Activated naive CD8-positive, alpha-beta T cell treated with anti-CD3 and anti-CD28 coated beads, Interleukin-2, amount 50 U/mL, for 24 hours (primary cell): ENCODE results near the gene NEUROG1.

Source experiments
- ATAC-seq: fragments of 150-1000 bp; cut with Tn5 transposase; one replicate; pipeline ENCODE4 v1.10.0; 2021
- DNase-seq: peaks from one replicate; pipeline ENCODE4 v3.0.0; 2021
- H3K27ac Mint-ChIP-seq: one replicate; pipeline ENCODE4 v1.8.0; 2021; ENCODE audit warnings: mild to moderate bottlenecking, mixed read lengths
- H3K27me3 Mint-ChIP-seq: one replicate; pipeline ENCODE4 v1.8.0; 2021; ENCODE audit warnings: mixed read lengths
- H3K36me3 Mint-ChIP-seq: one replicate; pipeline ENCODE4 v1.8.0; 2021; ENCODE audit warnings: low read depth, mixed read lengths
- H3K4me1 Mint-ChIP-seq: one replicate; pipeline ENCODE4 v1.8.0; 2021; ENCODE audit warnings: mixed read lengths
- H3K4me3 Mint-ChIP-seq: one replicate; pipeline ENCODE4 v1.8.0; 2021; ENCODE audit warnings: mild to moderate bottlenecking, moderate library complexity, mixed read lengths
- H3K9me3 Mint-ChIP-seq: one replicate; pipeline ENCODE4 v1.8.0; 2021; ENCODE audit warnings: mixed read lengths

Gene NEUROG1, protein sequence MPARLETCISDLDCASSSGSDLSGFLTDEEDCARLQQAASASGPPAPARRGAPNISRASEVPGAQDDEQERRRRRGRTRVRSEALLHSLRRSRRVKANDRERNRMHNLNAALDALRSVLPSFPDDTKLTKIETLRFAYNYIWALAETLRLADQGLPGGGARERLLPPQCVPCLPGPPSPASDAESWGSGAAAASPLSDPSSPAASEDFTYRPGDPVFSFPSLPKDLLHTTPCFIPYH

DNA sequence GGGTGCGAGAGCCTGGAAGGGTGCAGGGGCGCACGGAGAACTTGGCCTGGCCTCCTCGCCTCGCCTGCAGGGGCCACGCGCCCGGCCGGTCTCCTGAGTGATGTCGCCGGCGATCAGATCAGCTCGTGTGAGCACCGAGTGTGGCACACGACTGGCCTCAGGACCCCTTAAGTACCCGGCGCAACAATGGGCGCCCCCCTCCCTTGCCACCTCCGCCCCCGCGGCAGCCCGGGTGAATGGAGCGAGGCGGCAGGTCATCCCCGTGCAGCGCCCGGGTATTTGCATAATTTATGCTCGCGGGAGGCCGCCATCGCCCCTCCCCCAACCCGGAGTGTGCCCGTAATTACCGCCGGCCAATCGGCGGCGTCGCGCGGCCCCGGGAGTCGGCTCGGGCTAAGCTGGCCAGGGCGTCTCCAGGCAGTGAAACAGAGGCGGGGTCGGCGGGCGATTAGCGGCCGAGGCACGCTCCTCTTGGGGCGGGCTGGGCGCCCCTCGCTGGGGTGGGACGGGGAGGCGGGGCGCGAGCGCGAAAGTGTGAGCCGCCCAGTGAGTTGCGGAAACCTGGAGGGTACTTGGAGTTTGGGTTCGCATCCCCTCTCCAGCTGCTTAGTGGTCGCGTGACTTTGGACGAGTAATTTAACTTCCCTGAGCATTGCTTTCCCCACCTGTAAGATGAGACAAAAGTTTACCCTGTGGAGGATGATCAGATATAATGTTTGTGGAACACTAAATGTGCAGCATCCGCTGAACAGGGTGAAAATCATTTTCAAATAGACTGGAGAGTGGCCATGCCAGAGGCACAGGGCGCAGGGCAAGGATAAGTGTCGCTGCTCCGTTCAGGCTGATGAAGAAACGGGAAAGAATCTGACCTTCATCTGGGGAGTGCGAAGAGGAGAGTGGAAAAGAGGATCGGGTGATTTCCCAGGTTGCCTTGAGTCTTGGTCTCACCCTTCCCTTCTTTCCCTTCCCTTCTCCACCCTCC, at the start of gene NEUROG1:
NEUROG1 (minus strand) TSS at position 145 of the 982 bp plus-strand sequence. CDS start 274 bp downstream, outside the sequence.
- no peaks in the 10 kb centered on the region for H3K36me3 Mint-ChIP-seq
- H3K4me1 Mint-ChIP-seq: peaks cover 2% of the 10 kb centered on the region
- no peak within 1 kb of the TSS for H3K4me3 Mint-ChIP-seq
- peaks cover 79% of the 10 kb centered on the region for H3K27me3 Mint-ChIP-seq
- ATAC-seq: no peak
- DNase-seq: peak; percentile 8
- no peak within 1 kb of the TSS for H3K27ac Mint-ChIP-seq
- H3K9me3 Mint-ChIP-seq: no peaks in the 10 kb centered on the region

DNA sequence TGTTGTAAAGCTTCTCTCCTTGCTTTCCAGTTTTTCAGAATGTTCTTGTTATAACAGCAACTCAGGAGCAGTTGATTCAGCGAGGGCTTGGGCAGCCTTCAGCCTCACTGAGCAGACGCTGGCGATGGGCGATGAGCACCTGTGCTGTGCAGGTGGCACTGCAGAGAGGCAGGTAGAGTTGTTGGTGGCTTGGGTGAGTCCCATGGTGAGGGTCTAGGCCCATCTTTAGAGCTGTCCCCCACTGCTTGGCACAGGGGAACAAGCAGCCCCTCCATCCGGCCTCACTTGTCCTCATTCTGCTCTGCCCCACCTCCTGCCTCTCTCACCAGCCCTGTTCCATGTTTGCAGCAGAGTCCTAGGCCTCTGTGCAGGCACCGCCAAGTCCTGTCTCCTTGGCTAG, 49.2 kb upstream of the NEUROG1 start:
- DNase-seq: no peak
- Mint-ChIP-seq H3K36me3 (no peaks in the 10 kb centered on the region), H3K27me3 (peaks cover 15% of the 10 kb centered on the region), H3K4me3 (no peak overlapping the region), H3K9me3 (no peaks in the 10 kb centered on the region), H3K4me1 (no peaks in the 10 kb centered on the region), H3K27ac (no peak overlapping the region)
- ATAC-seq: no peak

DNA sequence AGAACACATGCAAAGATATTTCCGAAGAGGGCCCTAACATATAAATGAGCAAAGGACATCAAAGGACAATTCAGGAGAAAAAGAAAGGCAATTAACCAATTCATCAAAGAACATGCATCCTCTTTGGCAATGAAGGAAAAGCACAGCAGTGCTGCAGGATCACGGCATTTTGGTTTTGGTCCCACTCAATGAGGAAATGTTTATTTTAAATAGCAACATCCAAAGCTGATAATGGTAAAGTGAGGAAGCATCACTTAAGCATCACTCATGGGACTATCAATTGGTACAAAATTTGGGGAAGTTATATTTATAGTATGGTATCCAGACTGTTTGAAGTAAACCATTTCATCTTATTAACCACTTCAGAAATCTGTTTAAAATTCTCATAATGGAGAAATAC, 48.5 kb upstream of the NEUROG1 start:
- H3K4me3 Mint-ChIP-seq: no peak overlapping the region
- H3K9me3 Mint-ChIP-seq: no peaks in the 10 kb centered on the region
- peaks cover 20% of the 10 kb centered on the region for H3K27me3 Mint-ChIP-seq
- no peak for DNase-seq
- no peak for ATAC-seq
- H3K36me3 Mint-ChIP-seq: no peaks in the 10 kb centered on the region
- H3K27ac Mint-ChIP-seq: no peak overlapping the region
- H3K4me1 Mint-ChIP-seq: no peaks in the 10 kb centered on the region

DNA sequence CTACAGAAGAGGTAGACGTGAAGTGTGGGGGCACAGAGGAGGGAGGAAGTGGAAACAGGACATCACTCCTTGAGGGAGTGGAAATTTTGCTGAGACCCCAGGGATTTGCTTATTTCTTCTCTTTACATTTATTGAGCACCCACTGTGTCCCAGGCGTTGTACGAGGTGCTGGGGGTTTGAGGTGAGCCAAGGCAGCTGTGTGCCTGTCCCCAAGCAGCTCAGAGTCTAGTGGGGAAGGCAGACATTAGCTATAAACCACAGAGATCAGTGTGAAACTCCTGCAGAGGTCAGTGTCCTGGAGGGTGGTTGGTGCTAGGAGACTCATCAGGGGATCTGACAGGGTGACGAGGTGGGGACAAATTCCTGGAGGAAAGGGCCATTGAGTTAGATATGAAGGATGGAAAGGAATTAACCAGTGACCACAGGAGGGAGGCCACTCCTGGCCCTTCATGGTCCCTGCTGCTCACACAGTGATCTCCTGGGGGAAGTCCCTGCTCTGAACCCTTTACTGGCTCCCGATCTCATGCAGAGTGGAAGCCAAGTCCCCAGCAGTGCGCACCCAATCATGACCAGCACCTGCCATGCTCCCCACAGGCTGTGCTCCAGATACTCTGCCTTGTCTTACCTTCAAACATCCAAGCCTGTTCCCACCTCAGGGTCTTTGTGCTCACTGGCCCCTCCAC, 46.5 kb upstream of the NEUROG1 start:
- DNase-seq: no peak
- no peak for ATAC-seq
- Mint-ChIP-seq H3K4me1 (no peaks in the 10 kb centered on the region), H3K27me3 (peaks cover 36% of the 10 kb centered on the region), H3K27ac (no peak overlapping the region), H3K36me3 (no peaks in the 10 kb centered on the region), H3K4me3 (no peak overlapping the region), H3K9me3 (no peaks in the 10 kb centered on the region)

DNA sequence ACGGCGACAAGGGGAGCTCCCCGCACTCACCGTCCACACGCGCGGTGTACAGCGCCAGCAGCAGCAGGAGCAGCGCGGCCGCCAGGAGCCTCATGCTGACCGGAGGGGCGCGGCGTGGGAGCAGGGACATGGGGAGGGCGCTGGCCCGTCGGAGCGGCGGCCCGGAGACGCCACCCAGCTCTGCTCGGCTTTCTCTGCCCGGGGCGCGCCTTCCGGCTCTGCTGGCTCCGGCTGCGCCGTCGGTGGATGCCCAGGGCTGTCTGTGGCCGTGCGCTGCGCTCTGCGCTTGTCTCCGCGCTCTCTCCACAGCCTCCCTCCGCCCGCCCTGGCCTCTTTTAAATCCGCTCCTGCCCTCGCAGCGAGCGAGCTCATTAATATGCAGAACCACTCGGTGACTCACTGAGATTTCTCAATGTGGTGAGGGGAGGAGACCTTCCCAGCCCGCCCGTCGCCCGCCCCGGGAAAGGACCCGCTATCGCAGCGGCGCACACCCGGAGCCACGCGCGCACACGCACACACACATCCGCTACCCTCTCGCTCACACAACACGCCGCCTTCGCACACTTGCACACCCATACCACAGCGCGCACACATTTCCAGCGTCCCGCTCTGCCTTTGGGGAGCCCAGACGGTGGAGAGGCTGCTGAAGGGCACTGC, 43.0 kb upstream of the NEUROG1 start, which contains the start of gene CXCL14:
CXCL14 (minus strand) TSS at position 307 of the 657 bp plus-strand sequence; CDS start at position 94, 213 bp downstream.
- Mint-ChIP-seq H3K4me3 (no peak within 1 kb of the TSS), H3K36me3 (no peaks in the 10 kb centered on the region), H3K4me1 (no peaks in the 10 kb centered on the region), H3K27ac (no peak within 1 kb of the TSS), H3K9me3 (no peaks in the 10 kb centered on the region), H3K27me3 (peaks cover 45% of the 10 kb centered on the region)
- DNase-seq: peak; percentile 27
- ATAC-seq: peak; percentile 63

DNA sequence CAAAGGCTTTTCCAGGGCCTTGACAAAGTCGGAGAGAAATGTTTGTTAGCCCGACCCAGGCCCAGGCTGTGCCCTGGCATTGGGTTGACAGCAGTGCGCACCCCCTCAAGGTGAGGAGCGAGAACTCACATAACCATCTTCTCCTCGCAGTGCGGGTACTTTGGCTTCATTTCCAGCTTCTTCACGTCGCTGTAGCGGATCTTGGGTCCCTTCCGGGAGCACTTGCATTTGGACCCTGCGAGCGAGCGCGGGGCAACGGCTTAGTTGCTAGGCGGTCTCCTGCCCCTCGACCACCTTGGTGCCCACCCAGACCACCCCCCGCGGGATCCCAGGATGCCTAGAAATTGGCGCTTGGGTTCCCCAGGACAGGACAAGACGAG, 42.5 kb upstream of the NEUROG1 start:
- no peak overlapping the region for H3K4me3 Mint-ChIP-seq
- ATAC-seq (no peak), DNase-seq (no peak)
- no peaks in the 10 kb centered on the region for H3K4me1 Mint-ChIP-seq
- no peak overlapping the region for H3K27ac Mint-ChIP-seq
- no peaks in the 10 kb centered on the region for H3K9me3 Mint-ChIP-seq
- peaks cover 45% of the 10 kb centered on the region for H3K27me3 Mint-ChIP-seq
- H3K36me3 Mint-ChIP-seq: no peaks in the 10 kb centered on the region

DNA sequence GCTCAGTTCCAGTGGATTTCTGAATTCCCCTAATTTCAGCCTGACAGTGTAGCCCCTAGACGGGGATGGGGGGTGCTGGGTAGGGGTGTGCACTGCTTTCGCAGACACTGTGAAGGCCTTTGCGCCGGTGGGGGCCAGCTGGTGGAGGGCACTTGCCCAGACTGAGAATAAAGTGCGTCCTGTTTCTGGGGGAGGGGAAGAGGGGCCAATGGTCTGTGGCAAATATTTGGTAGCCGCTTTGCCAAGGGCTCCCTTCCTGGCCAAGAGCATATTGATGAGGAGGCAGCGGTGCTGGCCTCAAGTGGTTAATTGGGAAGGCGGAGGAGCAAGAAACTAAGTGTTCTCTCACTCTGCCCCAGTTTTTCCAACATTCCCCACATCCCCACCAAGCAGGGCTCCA, 41.7 kb upstream of the NEUROG1 start:
- H3K27me3 Mint-ChIP-seq: peaks cover 41% of the 10 kb centered on the region
- H3K4me1 Mint-ChIP-seq: no peaks in the 10 kb centered on the region
- H3K9me3 Mint-ChIP-seq: no peaks in the 10 kb centered on the region
- no peaks in the 10 kb centered on the region for H3K36me3 Mint-ChIP-seq
- H3K4me3 Mint-ChIP-seq: no peak overlapping the region
- DNase-seq (no peak), ATAC-seq (no peak)
- no peak overlapping the region for H3K27ac Mint-ChIP-seq

DNA sequence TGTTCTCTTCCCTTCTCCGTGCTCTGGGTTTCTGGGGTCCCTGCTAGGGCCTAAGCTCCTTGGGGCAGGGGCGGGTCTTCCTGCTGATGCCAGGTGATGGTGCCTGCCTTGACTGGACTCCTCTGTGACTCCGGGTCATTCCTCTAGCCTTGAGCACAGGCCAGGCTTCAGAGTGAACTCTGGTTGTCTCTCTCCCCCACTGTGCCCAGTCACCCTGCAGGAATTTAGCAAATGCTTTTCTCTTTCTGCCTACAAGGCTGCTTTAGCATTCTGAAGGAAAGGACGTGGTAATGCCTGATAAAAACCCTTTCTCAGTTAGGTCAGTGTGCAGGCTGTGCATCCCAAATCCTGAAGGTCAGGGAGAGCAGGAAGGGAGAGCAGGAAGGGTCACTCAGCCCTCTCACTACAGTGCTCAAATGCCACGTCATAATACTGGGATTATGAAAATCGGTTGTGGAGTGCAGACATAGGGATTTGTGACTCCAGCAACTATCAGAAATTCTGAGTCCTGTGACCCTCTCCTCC, 40.4 kb upstream of the NEUROG1 start:
- DNase-seq: no peak
- Mint-ChIP-seq H3K9me3 (no peaks in the 10 kb centered on the region), H3K4me1 (no peaks in the 10 kb centered on the region), H3K27ac (no peak overlapping the region), H3K4me3 (no peak overlapping the region), H3K36me3 (no peaks in the 10 kb centered on the region), H3K27me3 (peaks cover 36% of the 10 kb centered on the region)
- no peak for ATAC-seq

DNA sequence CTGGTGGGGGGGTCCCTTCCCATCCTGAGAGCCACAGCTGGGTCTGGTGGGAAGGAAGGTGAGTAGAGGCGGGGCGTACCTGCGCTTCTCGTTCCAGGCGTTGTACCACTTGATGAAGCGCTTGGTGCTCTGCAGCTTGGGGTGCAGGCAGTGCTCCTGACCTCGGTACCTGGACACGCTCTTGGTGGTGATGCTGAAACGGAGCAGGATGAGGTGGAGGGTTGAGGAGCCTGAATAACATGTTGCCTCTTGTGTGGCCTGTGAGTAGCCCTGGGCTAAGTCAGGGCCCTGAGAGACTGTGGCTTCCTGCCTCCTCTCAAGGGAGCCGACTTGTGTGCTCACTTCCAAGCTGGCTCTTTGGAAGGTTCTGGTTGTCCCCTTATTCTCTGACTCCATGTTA, 38.7 kb upstream of the NEUROG1 start:
- ATAC-seq (no peak), DNase-seq (no peak)
- H3K27me3 Mint-ChIP-seq: peaks cover 28% of the 10 kb centered on the region
- no peak overlapping the region for H3K27ac Mint-ChIP-seq
- H3K4me3 Mint-ChIP-seq: no peak overlapping the region
- no peaks in the 10 kb centered on the region for H3K9me3 Mint-ChIP-seq
- H3K36me3 Mint-ChIP-seq: no peaks in the 10 kb centered on the region
- H3K4me1 Mint-ChIP-seq: no peaks in the 10 kb centered on the region

DNA sequence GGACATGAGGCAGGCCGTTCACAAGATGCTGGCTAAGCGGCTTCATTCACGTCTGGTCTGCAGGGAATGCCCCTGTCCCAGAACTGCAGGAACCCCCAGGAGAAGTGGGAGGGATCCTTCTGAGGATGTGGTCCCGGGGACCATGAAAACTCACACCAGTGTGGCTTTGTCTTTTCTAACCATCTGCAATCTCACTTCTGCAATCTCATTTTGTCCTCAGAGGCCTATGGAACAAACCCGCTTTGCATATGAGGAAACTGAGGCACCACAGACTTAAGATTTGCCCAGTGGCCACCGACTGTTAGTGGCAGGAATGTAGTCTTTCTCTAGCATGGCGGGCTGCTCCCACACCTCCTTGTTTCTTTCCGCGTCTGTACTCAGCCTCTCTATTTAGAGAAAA, 36.1 kb upstream of the NEUROG1 start:
- H3K4me3 Mint-ChIP-seq: no peak overlapping the region
- H3K27ac Mint-ChIP-seq: no peak overlapping the region
- ATAC-seq (no peak), DNase-seq (no peak)
- H3K4me1 Mint-ChIP-seq: no peaks in the 10 kb centered on the region
- no peaks in the 10 kb centered on the region for H3K36me3 Mint-ChIP-seq
- peaks cover 6% of the 10 kb centered on the region for H3K27me3 Mint-ChIP-seq
- H3K9me3 Mint-ChIP-seq: no peaks in the 10 kb centered on the region

DNA sequence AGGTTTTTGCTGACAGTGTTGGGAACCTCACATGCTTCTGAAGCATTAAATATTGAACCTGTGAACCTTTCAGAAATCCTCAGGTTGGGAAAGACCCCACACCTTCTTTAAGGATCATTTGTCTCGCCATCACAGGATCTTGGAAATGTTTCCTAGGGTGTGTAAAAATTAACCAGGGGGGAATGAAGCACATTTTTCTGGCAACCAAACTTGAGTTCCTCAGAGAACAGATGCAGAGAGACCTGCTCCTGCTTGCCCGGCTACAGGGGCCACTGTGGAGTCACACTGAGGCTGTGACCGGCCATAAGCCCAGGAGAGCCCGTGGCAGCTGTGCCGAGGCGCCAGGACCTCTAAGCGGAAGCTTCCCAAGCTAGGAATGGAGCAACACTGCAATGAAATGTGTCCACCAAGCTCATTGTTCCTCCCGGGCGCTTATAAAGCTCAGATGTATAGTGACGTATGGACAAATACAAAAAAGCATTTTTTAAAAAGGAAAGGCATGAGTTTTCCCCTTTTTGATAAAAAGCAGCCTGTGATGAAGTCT, 35.4 kb upstream of the NEUROG1 start:
- H3K36me3 Mint-ChIP-seq: no peaks in the 10 kb centered on the region
- H3K27me3 Mint-ChIP-seq: peaks cover 4% of the 10 kb centered on the region
- H3K4me3 Mint-ChIP-seq: no peak overlapping the region
- H3K4me1 Mint-ChIP-seq: no peaks in the 10 kb centered on the region
- H3K27ac Mint-ChIP-seq: no peak overlapping the region
- H3K9me3 Mint-ChIP-seq: no peaks in the 10 kb centered on the region
- no peak for ATAC-seq
- no peak for DNase-seq

DNA sequence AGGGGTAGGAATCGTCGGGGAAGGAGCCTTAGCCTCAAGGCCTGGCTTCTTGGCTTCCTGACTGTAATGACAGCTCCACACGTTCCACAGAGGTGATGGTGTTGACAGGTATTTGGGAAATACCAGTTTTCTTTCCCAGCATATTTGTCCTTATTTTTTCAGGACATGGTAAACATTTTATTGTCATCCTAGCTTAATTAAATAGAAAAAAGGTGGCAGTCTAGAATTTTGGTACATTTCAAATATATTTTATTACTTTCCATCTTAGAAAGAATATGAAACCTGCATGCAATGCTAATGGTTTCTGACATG, 34.6 kb upstream of the NEUROG1 start:
- no peaks in the 10 kb centered on the region for H3K9me3 Mint-ChIP-seq
- H3K36me3 Mint-ChIP-seq: no peaks in the 10 kb centered on the region
- no peaks in the 10 kb centered on the region for H3K4me1 Mint-ChIP-seq
- no peak overlapping the region for H3K4me3 Mint-ChIP-seq
- ATAC-seq: no peak
- peaks cover 1% of the 10 kb centered on the region for H3K27me3 Mint-ChIP-seq
- no peak overlapping the region for H3K27ac Mint-ChIP-seq
- DNase-seq: no peak

DNA sequence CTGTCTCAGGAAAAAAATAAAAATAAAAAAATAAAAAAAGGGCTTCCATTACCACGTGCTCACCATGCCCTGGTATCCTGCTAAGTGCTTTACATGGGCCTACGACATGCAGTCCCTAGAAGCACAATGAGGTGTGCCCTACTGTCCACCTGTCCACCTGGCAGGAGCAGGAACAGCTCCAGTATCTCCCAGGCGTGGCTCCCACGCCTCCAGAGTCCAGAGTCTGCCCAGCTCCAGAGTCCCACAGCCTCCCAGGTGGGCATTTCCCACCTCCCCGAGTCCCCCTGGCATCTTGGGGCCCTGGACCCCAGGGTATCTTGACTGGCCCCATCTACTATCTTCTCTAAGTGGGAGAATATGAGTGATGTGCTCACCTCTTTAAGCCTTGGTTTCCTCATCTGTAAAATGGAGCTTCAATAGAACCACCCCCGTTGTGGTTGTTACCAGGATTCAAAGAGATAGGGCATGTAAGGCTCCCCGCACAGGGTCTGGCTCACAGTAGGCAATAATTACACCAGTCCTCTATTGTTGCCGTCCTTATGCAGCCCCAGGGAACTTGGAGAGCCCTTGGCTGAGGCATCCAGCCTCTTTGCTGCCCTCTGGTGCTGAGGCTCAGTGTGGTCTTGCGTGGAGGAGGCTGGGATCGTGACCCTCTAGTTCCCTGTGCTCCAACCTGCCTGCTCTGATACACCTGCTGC, 34.1 kb upstream of the NEUROG1 start:
- DNase-seq (no peak), ATAC-seq (peak; percentile 27)
- peaks cover 4% of the 10 kb centered on the region for H3K27me3 Mint-ChIP-seq
- no peak overlapping the region for H3K27ac Mint-ChIP-seq
- no peaks in the 10 kb centered on the region for H3K36me3 Mint-ChIP-seq
- no peaks in the 10 kb centered on the region for H3K4me1 Mint-ChIP-seq
- H3K4me3 Mint-ChIP-seq: no peak overlapping the region
- H3K9me3 Mint-ChIP-seq: no peaks in the 10 kb centered on the region
